OCI-LY1 (cell line): Measurements from ENCODE around the gene DHX29.

ENCODE experiments used
- H2AFZ ChIP-seq: fragments of 200-600 bp; sonication (generic), shearing (Covaris generic); 2 replicates; pipeline ENCODE4 v1.6.0; 2014; ENCODE audit warnings: antibody characterized with exemption, mild to moderate bottlenecking, low read length
- H3F3A ChIP-seq: fragments of 200-600 bp; sonication (generic), shearing (Covaris generic); 2 replicates; pipeline ENCODE4 v1.6.0; 2014; ENCODE audit warnings: mild to moderate bottlenecking, antibody characterized with exemption, low read length, moderate library complexity; ENCODE audit not compliant: insufficient read depth
- H3K27ac ChIP-seq: fragments of 200-600 bp; sonication (generic); 2 replicates; pipeline ENCODE4 v1.5.1; 2014; ENCODE audit warnings: low read length, mixed run types, mild to moderate bottlenecking, low read depth; ENCODE audit not compliant: poor library complexity, severe bottlenecking
- H3K27me3 ChIP-seq: fragments of 200-600 bp; sonication (generic); 2 replicates; pipeline ENCODE4 v1.6.0; 2014; ENCODE audit warnings: antibody characterized with exemption, mild to moderate bottlenecking, low read length, moderate library complexity; ENCODE audit not compliant: insufficient read depth
- H3K36me3 ChIP-seq: fragments of 200-600 bp; sonication (generic); 2 replicates; pipeline ENCODE4 v1.6.1; 2014; ENCODE audit warnings: mild to moderate bottlenecking, antibody characterized with exemption, low read length, moderate library complexity, mixed read lengths; ENCODE audit not compliant: insufficient read depth
- H3K4me1 ChIP-seq: fragments of 200-600 bp; sonication (generic); 2 replicates; pipeline ENCODE4 v1.5.1; 2014; ENCODE audit warnings: mild to moderate bottlenecking, low read length, moderate library complexity; ENCODE audit not compliant: insufficient read depth, severe bottlenecking
- H3K4me2 ChIP-seq: fragments of 200-600 bp; sonication (generic), shearing (Covaris generic); 2 replicates; pipeline ENCODE4 v1.6.1; 2014; ENCODE audit warnings: low read length
- H3K4me3 ChIP-seq: fragments of 200-600 bp; sonication (generic); 2 replicates; pipeline ENCODE4 v1.5.1; 2014; ENCODE audit warnings: low read length, low read depth, mild to moderate bottlenecking, mixed read lengths; ENCODE audit not compliant: poor library complexity, severe bottlenecking
- H3K79me2 ChIP-seq: fragments of 200-600 bp; shearing (Covaris generic); 2 replicates; pipeline ENCODE4 v1.6.1; 2016; ENCODE audit warnings: mixed run types, low read length, mixed read lengths; ENCODE audit not compliant: insufficient read depth
- H3K9ac ChIP-seq: fragments of 200-600 bp; sonication (generic), shearing (Covaris generic); 2 replicates; pipeline ENCODE4 v1.6.1; 2014; ENCODE audit warnings: mild to moderate bottlenecking, low read length, mixed read lengths
- H3K9me2 ChIP-seq: fragments of 200-600 bp; sonication (generic), shearing (Covaris generic); 2 replicates; pipeline ENCODE4 v1.6.1; 2014; ENCODE audit warnings: low read depth, mild to moderate bottlenecking, low read length, mixed read lengths
- H3K9me3 ChIP-seq: fragments of 200-600 bp; shearing (Covaris generic); 2 replicates; pipeline ENCODE4 v1.6.1; 2014; ENCODE audit warnings: low read length, mixed read lengths
- H4K20me1 ChIP-seq: fragments of 200-600 bp; sonication (generic), shearing (Covaris generic); 2 replicates; pipeline ENCODE4 v1.6.0; 2016; ENCODE audit warnings: mild to moderate bottlenecking, low read length; ENCODE audit not compliant: insufficient read depth
- CTCF ChIP-seq: fragments of 200-600 bp; sonication (generic), shearing (Covaris generic); IDR thresholded peaks from 2 replicates; pipeline ENCODE4 v1.5.1; 2017; ENCODE audit warnings: mild to moderate bottlenecking, antibody characterized with exemption, low read length, moderate library complexity, mixed read lengths
- EZH2 ChIP-seq: fragments of 200-600 bp; sonication (generic), shearing (Covaris generic); IDR thresholded peaks from 2 replicates; pipeline ENCODE4 v1.8.0; 2017; ENCODE audit warnings: borderline replicate concordance, mixed run types, mild to moderate bottlenecking, antibody characterized with exemption, low read length, moderate library complexity, mixed read lengths

Gene DHX29

GRCh38 chr5:55325621-55326020 lies 18.1 kb upstream of the DHX29 start:
- H3K27ac ChIP-seq: no peak overlapping the region
- H3F3A ChIP-seq: no peaks in the 10 kb centered on the region
- no peak overlapping the region for H3K9ac ChIP-seq
- no peaks in the 10 kb centered on the region for H3K9me2 ChIP-seq
- no peak overlapping the region for H3K4me3 ChIP-seq
- peaks cover 37% of the 10 kb centered on the region for H3K79me2 ChIP-seq
- no peak overlapping the region for H3K4me2 ChIP-seq
- peaks cover 70% of the 10 kb centered on the region for H3K36me3 ChIP-seq
- no peak for TF ChIP-seq EZH2
- no peak for TF ChIP-seq CTCF
- H3K27me3 ChIP-seq: no peaks in the 10 kb centered on the region
- no peaks in the 10 kb centered on the region; the same call in 1 of the 2 replicates for H4K20me1 ChIP-seq
- H2AFZ ChIP-seq: no peak overlapping the region
- no peaks in the 10 kb centered on the region for H3K9me3 ChIP-seq
- peaks cover 16% of the 10 kb centered on the region for H3K4me1 ChIP-seq

- Histone ChIP-seq H3K4me2 (no peak overlapping the region), H3K27ac (no peak overlapping the region), H3K4me3 (no peak overlapping the region), H3K9me3 (no peaks in the 10 kb centered on the region), H3K9me2 (no peaks in the 10 kb centered on the region), H3K79me2 (peaks cover 40% of the 10 kb centered on the region), H4K20me1 (no peaks in the 10 kb centered on the region; the same call in 1 of the 2 replicates), H3K36me3 (peaks cover 65% of the 10 kb centered on the region), H3F3A (no peaks in the 10 kb centered on the region), H2AFZ (no peak overlapping the region), H3K9ac (no peak overlapping the region), H3K27me3 (no peaks in the 10 kb centered on the region), H3K4me1 (peaks cover 12% of the 10 kb centered on the region)
- TF ChIP-seq CTCF: peak; percentile 59
- TF ChIP-seq EZH2: no peak
Observed at GRCh38 chr5:55324815-55325418, 17.4 kb upstream of the DHX29 start.

GRCh38 chr5:55324006-55324405 lies 16.5 kb upstream of the DHX29 start:
- H2AFZ ChIP-seq: no peak overlapping the region
- no peak overlapping the region for H3K27ac ChIP-seq
- H3K4me1 ChIP-seq: peaks cover 7% of the 10 kb centered on the region
- no peaks in the 10 kb centered on the region; the same call in 1 of the 2 replicates for H4K20me1 ChIP-seq
- TF ChIP-seq EZH2: no peak
- no peak for TF ChIP-seq CTCF
- H3K79me2 ChIP-seq: peaks cover 46% of the 10 kb centered on the region
- peaks cover 56% of the 10 kb centered on the region for H3K36me3 ChIP-seq
- H3K9me3 ChIP-seq: no peaks in the 10 kb centered on the region
- no peaks in the 10 kb centered on the region for H3K27me3 ChIP-seq
- H3K4me2 ChIP-seq: no peak overlapping the region
- H3K9me2 ChIP-seq: no peaks in the 10 kb centered on the region
- H3F3A ChIP-seq: no peaks in the 10 kb centered on the region
- no peak overlapping the region for H3K9ac ChIP-seq
- H3K4me3 ChIP-seq: no peak overlapping the region
